Cardiac fibroblast (primary cell): ENCODE data around the gene ZNF124.
"Not testable (repeated sequence)": the region's sequence is repeated elsewhere in the genome, so short reads cannot be mapped to it uniquely, and the experiment has no call there.

ENCODE experiments used
- DNase-seq, 2 donors: peaks; one replicate each; pipeline versions ENCODE4 v3.0.0 to v3.0.0-alpha.2; 2010; ENCODE audit warnings: low read depth in 2 of 2
- H3K4me3 ChIP-seq, 2 donors: replicated peaks in 1 of 2; 1 replicate in 1 of 2; 2 replicates in 1 of 2; pipeline ENCODE4 v1.5.1; 2011; ENCODE audit warnings: low read depth in 2 of 2, low read length in 2 of 2, mild to moderate bottlenecking in 2 of 2, moderate library complexity in 1 of 2
- TF ChIP-seq, protein P1 (sequence below): IDR thresholded peaks from one replicate; pipeline ENCODE4 v1.5.1; 2011; ENCODE audit warnings: low read depth, mild to moderate bottlenecking, low read length, inconsistent platforms

ZNF124 gene

DNA sequence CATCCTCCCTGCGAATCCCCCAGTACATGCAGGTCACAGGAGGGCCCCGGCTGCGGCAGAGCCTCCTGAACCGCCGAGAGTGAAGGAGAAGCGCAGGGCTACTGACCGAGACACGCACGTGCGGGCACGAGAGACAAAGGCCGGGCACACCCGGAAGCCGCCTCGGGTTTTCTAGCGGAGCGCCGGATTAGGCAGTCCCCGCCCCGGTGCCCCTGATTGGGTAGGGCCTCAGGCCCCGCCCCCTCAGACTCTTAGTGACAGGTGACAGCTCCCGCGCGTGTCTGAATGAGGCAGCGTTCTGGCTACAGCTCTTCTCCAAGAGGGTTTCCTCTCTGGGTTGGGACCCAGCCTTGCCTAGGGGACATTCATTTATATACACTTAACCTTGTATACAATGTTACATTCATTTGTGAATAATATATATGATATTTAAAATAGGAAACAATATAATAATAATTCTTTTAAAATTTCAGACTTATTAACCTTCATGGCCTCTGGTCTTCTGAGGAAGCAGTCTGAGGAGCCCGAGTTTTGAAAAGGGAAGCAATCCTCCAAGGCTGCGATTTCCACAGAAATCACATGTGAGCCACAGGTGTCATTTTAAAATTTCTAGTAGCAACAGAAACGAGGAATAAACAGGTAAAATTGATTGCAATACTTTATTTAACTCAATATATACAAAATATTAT, at the start of gene ZNF124:
Gene ZNF124, minus strand, starts transcription at position 146 of the 689 bp plus-strand sequence. Its CDS starts 143 bp downstream, at position 3.
- H3K4me3 ChIP-seq, DNase-seq: not testable (repeated sequence)

DNA sequence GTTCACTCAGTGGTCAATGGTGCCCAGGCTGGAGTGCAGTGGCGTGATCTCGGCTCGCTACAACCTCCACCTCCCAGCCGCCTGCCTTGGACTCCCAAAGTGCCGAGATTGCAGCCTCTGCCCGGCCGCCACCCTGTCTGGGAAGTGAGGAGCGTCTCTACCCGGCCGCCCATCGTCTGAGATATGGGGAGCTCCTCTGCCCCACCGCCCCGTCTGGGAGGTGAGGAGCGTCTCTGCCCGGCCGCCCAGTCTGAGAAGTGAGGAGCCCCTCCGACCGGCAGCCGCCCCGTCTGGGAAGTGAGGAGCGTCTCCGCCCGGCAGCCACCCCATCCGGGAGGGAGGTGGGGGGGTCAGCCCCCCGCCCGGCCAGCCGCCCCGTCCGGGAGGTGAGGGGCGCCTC, 48.5 kb upstream of the ZNF124 start:
- H3K4me3 ChIP-seq, DNase-seq: not testable (repeated sequence)

DNA sequence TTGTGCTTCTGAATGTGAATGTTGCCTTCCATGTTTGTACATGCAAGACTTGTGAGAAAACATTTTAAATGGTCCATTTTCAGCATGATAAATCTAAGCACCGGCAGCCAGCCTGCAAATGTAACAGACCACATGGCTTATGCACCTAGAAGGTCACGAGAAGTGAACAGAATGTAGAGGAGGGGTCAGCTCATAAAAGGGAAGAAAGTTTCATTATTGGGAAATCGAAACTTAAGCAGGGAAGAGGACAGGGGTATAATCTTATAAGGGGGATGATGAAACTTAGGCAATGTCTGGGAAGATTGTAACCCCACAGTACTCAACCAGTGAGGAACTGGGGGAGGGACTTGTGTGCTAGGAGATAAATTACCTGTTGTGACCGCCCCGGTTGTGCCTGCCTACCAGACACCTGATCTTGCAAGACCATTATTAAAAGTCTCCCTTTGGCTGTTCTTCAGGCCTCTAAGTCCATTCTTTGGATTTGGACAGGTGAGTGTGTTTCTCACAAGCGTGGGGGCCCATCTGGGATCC, 46.4 kb upstream of the ZNF124 start:
- no peak for DNase-seq

DNA sequence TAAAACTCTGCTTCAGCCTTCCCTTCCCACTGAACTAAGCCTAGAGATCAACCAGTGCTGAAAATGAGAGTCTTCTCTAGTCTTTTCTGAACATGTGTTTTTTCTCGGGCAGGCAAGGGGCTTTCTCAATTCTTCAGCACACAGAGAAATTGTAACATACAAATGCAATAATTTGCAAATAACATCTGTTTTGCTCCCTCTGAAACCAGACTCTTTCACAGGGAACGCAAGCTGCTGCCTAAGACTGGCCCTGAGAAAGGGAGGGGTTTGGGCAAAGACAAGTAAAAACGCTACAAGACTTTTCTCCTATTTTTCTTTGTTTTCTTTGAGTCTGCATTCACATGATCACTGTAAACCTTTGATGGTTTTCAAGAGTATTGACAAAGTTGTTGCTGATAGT, 44.4 kb upstream of the ZNF124 start:
- no peak for DNase-seq
- TF ChIP-seq, protein P1, sequence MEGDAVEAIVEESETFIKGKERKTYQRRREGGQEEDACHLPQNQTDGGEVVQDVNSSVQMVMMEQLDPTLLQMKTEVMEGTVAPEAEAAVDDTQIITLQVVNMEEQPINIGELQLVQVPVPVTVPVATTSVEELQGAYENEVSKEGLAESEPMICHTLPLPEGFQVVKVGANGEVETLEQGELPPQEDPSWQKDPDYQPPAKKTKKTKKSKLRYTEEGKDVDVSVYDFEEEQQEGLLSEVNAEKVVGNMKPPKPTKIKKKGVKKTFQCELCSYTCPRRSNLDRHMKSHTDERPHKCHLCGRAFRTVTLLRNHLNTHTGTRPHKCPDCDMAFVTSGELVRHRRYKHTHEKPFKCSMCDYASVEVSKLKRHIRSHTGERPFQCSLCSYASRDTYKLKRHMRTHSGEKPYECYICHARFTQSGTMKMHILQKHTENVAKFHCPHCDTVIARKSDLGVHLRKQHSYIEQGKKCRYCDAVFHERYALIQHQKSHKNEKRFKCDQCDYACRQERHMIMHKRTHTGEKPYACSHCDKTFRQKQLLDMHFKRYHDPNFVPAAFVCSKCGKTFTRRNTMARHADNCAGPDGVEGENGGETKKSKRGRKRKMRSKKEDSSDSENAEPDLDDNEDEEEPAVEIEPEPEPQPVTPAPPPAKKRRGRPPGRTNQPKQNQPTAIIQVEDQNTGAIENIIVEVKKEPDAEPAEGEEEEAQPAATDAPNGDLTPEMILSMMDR = no peak
- no peak overlapping the region for H3K4me3 ChIP-seq

More for the DNA sequence above, 46.4 kb upstream of the ZNF124 start:
- TF ChIP-seq, protein P1 = no peak
- no peak overlapping the region for H3K4me3 ChIP-seq

DNA sequence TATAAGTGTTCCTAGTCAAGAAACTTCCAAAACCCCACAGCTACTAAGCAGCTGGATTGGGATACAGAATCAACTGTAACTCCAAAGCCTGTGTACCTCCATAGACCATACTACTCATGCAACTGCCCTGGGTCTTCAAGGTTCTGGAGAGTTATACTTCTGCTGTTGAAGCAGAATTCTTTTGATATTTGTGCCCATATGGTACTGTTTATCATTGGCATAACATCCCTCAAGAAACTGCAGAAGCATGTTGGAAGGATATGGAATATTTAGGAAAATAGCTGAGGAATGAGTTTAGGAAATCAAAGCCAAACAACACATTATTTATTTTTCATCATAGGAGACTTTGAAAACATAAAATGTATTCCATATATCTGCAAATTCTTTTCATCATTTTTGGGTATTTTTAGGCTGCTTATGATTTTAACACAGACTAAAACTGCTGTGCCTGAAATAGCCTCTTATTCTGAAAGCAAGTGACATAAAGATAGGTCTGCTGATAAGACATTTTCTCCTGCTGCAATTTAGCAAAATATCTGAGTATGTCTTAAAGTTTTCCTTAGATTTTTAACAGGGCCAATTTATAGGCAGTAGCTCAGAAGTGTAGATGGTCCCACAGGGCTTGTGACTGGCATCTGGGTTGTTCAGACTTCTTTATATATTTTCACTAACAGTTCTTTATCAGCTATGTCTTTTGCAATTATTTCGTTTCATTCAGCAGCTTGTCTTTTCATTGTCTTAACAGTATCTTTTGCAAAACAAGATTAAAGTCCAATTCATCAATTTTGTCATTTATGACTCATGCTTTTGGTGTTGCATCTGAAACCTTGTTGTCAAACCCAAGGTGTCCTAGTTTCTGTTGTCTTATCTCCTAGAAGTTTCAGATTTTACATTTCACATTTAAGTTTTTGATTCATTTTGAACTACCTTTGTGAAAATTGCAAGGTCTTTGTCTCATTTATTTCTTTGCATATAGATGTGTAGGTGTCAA, 41.1 kb upstream of the ZNF124 start:
- TF ChIP-seq, protein P1 = no peak
- H3K4me3 ChIP-seq = no peak overlapping the region
- no peak for DNase-seq

DNA sequence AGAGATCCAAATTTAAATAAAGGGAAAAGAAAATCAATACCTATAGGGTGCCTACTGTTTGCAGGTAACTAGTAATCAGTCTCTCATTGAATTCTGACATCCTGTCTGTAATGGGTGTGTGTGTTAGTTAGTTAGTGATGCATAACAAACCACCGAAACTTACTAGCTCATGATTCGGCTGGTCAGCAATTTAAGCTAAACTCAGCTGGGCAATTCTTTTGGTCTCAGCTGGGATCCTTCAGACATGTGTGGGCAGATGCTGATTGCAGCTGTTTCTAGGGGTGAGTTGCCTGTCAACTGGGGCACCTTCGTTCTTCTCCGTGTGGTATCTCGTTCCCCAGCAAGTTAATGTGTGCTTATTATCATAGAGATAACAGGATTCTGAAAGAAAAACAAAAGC, 40.2 kb upstream of the ZNF124 start:
- DNase-seq = no peak
- TF ChIP-seq, protein P1 = no peak
- no peak overlapping the region for H3K4me3 ChIP-seq

DNA sequence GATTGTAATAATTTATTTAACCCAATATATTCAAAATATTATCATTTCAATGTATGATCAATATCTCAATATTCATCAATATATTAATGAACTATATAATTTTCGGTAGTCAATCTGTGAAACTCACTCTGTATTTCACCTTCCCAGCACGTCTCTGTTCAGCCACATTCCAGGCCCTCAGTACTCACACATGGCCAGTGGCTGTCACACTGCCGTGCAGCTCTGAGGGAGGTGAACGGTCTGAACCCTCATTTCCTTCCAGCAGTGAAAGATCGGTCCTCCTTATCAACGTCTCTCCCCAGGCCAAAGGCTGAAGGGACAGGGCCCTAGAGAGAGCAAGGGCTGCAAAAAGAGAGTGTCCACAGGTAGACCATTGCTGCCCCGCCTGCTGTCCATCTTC, 39.5 kb upstream of the ZNF124 start:
- no peak overlapping the region for H3K4me3 ChIP-seq
- TF ChIP-seq, protein P1 = no peak
- DNase-seq = no peak
